Epithelial cell of proximal tubule (primary cell): ENCODE data around the gene ATRNL1. TPM values are rescaled to one million over a fixed set of nuclear protein-coding genes. Genes with fewer than 3 reads are reported as not detected.
"Not testable (repeated sequence)": the region's sequence is repeated elsewhere in the genome, so short reads cannot be mapped to it uniquely, and the experiment has no call there.

Experiments used
- DNase-seq: peaks from one replicate; pipeline ENCODE4 v3.0.0-alpha.2; 2011; ENCODE audit warnings: low read depth
- H3K4me3 ChIP-seq: 2 replicates; pipeline ENCODE4 v1.5.1; 2011; ENCODE audit warnings: low read depth, mild to moderate bottlenecking, low read length
- total RNA-seq: library from RNA; depleted of rRNA; stranded (reverse); fragments of >200 nt; gene quantifications from 2 replicates; pipeline ENCODE4 v1.2.3, GENCODE V29; 2015
- TF ChIP-seq, protein P1 (sequence below): conservative IDR thresholded peaks from 2 replicates; pipeline ENCODE4 v1.5.1; 2012; ENCODE audit warnings: low read depth, mild to moderate bottlenecking, low read length

ATRNL1 gene
- total RNA-seq, 1 donor from 2014 or later = 12.4 TPM

DNA sequence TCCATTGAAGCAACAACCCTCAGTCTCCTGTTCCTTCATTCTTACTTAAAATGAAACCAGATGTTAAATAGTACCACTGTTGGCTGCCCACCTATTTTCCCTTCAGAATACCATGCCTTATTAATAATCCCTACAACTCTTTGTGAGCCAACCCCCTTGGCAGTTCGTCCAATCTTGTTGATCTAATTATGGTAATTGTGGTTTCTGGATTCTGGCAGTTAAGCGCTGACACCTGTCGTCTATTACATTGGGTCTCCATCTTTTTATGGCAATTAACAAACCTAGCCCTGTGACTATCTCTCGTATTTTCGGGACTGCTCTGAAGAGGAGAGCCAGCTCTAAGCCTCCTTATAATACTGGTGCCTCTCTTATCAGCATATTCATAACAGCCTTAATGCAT lies 432.0 kb downstream of the ATRNL1 start:
- TF ChIP-seq, protein P1, sequence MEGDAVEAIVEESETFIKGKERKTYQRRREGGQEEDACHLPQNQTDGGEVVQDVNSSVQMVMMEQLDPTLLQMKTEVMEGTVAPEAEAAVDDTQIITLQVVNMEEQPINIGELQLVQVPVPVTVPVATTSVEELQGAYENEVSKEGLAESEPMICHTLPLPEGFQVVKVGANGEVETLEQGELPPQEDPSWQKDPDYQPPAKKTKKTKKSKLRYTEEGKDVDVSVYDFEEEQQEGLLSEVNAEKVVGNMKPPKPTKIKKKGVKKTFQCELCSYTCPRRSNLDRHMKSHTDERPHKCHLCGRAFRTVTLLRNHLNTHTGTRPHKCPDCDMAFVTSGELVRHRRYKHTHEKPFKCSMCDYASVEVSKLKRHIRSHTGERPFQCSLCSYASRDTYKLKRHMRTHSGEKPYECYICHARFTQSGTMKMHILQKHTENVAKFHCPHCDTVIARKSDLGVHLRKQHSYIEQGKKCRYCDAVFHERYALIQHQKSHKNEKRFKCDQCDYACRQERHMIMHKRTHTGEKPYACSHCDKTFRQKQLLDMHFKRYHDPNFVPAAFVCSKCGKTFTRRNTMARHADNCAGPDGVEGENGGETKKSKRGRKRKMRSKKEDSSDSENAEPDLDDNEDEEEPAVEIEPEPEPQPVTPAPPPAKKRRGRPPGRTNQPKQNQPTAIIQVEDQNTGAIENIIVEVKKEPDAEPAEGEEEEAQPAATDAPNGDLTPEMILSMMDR = no peak
- DNase-seq = no peak
- H3K4me3 ChIP-seq = no peak overlapping the region

DNA sequence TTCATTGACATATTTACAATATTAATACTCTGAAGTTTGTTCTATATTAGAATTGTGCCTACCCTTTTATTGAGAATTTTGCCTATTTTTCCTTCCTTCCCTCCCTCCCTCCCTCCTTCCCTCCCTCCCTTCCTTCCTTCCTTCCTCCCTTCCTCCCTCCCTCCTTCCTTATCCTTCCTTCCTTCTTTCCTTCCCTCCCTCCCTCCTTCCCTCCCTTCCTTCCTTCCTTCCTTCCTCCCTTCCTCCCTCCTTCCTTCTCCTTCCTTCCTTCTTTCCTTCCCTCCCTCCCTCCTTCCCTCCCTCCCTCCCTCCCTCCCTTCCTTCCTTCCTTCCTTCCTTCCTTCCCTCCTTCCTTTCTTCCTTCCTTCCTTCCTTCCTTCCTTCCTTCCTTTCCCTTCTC lies 434.5 kb downstream of the ATRNL1 start:
- H3K4me3 ChIP-seq, DNase-seq: not testable (repeated sequence)

DNA sequence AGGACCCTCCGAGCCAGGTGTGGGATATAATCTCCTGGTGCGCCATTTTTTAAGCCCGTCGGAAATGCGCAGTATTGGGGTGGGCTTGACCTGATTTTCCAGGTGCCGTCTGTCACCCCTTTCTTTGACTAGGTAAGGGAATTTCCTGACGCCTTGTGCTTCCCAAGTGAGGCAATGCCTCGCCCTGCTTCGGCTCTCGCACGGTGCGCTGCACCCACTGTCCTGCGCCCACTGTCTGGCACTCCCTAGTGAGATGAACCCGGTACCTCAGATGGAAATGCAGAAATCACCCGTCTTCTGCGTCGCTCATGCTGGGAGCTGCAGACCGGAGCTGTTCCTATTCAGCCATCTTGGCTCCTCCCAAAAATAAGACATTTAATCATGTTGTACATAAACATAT lies 443.2 kb downstream of the ATRNL1 start:
- DNase-seq = not testable (repeated sequence)

DNA sequence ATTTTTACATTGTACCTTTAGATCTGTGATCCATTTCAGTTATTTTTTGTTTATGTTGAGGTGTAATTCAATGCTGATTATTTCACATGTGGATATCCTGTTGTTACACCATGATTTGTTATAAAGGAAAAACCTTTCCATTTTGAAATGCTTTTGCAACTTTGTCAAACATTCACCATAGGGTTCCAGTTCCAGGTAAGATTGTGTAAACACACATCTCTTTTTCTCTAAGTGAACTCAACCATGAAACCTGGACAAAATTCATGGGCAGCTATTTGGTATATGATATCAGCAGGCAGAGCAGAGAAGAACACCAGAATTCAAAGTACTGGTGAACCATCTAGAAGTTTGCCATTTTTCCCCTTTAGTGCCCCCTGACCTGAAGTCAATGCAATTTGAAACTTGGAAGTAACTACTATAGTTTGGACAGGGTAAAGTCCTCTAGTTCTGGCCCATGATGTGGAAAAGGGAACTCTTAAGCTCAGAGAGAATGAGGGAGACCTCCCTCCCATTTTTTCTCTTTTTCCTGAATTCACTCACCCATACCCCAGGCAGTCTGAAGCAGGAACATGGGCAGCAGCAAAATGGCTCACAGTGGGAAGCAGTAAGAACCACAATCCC lies 446.1 kb downstream of the ATRNL1 start:
- TF ChIP-seq, protein P1 = no peak
- no peak for DNase-seq
- H3K4me3 ChIP-seq = no peak overlapping the region

More for the DNA sequence above, 443.2 kb downstream of the ATRNL1 start:
- not testable (repeated sequence) for H3K4me3 ChIP-seq

DNA sequence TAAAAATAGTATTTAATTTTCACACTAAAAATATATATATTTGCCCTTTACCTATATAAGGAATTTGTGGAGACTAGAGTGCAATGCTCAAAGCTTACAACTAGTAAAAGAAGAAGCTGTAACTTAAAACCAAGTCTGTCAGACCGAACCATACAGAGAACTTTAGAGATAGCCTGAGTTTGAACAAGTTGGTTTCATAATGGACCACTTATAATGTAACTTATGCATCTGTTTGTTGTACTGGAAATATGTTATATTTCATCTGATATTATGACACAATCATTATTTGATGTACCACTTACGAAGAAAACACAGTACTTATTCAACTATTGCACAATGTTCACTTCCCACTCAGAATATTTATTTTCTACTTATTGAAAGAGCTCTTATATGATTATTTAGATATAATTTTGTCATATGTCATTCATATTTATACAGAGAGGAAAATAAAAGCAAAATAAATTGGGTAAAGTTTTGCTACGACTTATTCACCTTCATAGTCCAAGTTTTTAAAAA lies 462.8 kb downstream of the ATRNL1 start:
- H3K4me3 ChIP-seq = no peak overlapping the region
- TF ChIP-seq, protein P1 = no peak
- DNase-seq = no peak

DNA sequence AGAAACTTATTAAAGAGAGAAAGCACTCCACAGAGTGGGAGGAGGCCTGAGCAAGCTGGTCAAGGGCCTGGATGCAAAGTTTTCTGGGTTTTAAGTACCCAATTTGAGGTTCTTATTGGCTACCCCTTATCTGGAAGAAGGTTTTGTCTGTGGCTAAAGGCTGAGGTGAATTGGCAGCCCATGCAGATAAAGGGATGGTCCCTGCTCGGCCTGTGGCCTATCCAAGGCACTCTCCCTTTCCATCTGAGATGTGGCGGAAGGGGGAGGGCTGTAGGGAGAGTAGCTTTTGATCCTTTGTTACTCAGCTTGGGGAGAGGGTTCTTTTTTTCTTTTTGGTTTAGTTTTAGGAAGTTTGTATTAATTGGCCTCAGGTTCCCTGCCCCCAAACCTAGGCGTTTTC lies 465.1 kb downstream of the ATRNL1 start:
- H3K4me3 ChIP-seq = no peak overlapping the region
- DNase-seq = no peak
- TF ChIP-seq, protein P1 = no peak

DNA sequence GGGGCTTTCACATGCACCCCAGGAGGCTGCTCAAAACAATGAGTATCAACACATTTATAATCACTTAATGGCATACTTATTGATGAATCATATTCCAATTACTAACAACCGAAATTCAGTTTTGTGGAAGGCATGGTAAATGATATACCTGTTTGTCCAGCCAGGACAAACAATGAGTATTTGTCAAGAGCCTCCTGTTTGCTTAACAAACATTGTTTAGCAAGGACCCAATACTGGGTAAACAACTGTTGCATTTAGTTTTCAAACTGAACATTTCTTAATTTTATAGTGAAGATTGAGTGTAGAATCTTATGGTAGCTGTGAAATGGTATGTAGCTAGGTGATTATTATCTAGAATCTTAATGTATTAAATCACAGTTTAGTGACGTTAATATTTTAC lies 473.7 kb downstream of the ATRNL1 start:
- TF ChIP-seq, protein P1 = no peak
- H3K4me3 ChIP-seq = no peak overlapping the region
- DNase-seq = no peak

DNA sequence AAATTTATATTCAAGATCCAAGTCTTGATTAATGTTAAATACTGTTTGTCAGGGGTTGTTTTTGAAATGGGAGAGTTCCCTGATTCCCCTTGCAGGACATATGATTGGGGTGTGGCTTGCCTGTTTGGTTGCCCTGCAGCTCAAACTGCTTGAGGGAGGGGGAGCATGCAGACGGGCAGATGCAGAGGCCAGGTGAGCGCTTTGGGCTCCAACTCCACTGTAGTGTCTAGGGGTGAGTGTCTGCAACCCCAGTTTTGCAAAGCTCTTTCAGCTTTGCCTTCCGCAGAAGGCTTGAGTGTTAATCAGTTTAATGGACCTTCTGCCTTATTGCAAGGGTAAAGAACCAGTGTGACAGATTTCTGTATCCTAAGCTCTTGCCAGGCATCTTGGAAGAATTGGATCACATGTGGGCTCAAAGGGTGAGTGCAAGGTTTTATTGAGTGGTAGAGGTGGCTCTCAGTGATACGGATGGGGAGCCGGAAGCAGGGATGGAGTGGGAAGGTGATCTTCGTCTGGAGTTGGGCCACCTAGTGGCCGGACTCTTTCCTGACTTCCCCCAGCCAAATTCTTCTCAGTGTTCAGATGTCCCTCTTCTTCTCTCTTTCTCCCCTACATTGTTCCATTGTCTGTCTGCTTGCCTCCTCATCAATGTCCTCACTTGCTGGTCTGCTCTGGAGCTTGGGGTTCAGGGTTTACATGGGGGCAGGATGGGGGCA lies 479.7 kb downstream of the ATRNL1 start:
- H3K4me3 ChIP-seq = no peak overlapping the region
- DNase-seq = no peak
- TF ChIP-seq, protein P1 = peak; percentile 60
